ENCODE data around the gene LMX1B. TPM values are rescaled to one million over a fixed set of nuclear protein-coding genes. Genes with fewer than 3 reads are reported as not detected.

LMX1B gene
- total RNA-seq, 1 donor from 2014 or later, result 1.3 TPM

- Histone ChIP-seq H3K27me3 (ENCODE audit: low read depth) (peaks cover 100% of the 10 kb centered on the region), H3K4me3 (peak overlapping the region; percentile 51)
These were observed 69.4 kb downstream of the LMX1B start for GRCh38 chr9:126682928-126683697.

GRCh38 chr9:126683698-126684044 is 69.9 kb downstream of the LMX1B start:
- Histone ChIP-seq H3K36me3 (no peaks in the 10 kb centered on the region), H3K27me3 (ENCODE audit: low read depth) (peaks cover 100% of the 10 kb centered on the region), H3K27ac (replicated peaks) (no peak overlapping the region), H3K4me1 (peaks cover 14% of the 10 kb centered on the region), H3K4me3 (no peak overlapping the region), H3K9me3 (replicated peaks) (no peaks in the 10 kb centered on the region)
- TF ChIP-seq CTCF (IDR thresholded peaks at IDR 0.05; ENCODE audit: borderline replicate concordance), result no peak
- intact Hi-C loops (cut with micrococcal nuclease), result loop anchor here (10.0 kb wide), 1 partner anchor 69 kb away; the partner anchor contains the start of gene LMX1B
- no peak for DNase-seq

More at GRCh38 chr9:126682928-126683697, 69.4 kb downstream of the LMX1B start:
- DNase-seq, result peak; percentile 51
- no peaks in the 10 kb centered on the region for H3K36me3 ChIP-seq
- intact Hi-C loops (cut with micrococcal nuclease), result loop anchor here (10.0 kb wide), 1 partner anchor 68 kb away; the partner anchor contains the start of gene LMX1B
- H3K4me1 ChIP-seq, result peaks cover 14% of the 10 kb centered on the region
- H3K9me3 ChIP-seq (replicated peaks), result no peaks in the 10 kb centered on the region
- H3K27ac ChIP-seq (replicated peaks), result no peak overlapping the region
- no peak for TF ChIP-seq CTCF (IDR thresholded peaks at IDR 0.05; ENCODE audit: borderline replicate concordance)

GRCh38 chr9:126684345-126684744 is 70.6 kb downstream of the LMX1B start:
- no peak for TF ChIP-seq CTCF (IDR thresholded peaks at IDR 0.05; ENCODE audit: borderline replicate concordance)
- H3K27me3 ChIP-seq (ENCODE audit: low read depth), result peaks cover 100% of the 10 kb centered on the region
- DNase-seq, result peak; percentile 4
- peaks cover 14% of the 10 kb centered on the region for H3K4me1 ChIP-seq
- no peak overlapping the region for H3K4me3 ChIP-seq
- no peak overlapping the region for H3K27ac ChIP-seq (replicated peaks)
- intact Hi-C loops (cut with micrococcal nuclease), result loop anchor here (10.0 kb wide), 1 partner anchor 70 kb away; the partner anchor contains the start of gene LMX1B
- no peaks in the 10 kb centered on the region for H3K36me3 ChIP-seq
- no peaks in the 10 kb centered on the region for H3K9me3 ChIP-seq (replicated peaks)

GRCh38 chr9:126684965-126685465 is 71.3 kb downstream of the LMX1B start:
- TF ChIP-seq CTCF (IDR thresholded peaks at IDR 0.05; ENCODE audit: borderline replicate concordance), result no peak
- intact Hi-C loops (cut with micrococcal nuclease), result loop anchor here (10.0 kb wide), 1 partner anchor 70 kb away; the partner anchor contains the start of gene LMX1B

GRCh38 chr9:126687930-126688461 is 74.3 kb downstream of the LMX1B start:
- no peak overlapping the region for H3K27ac ChIP-seq (replicated peaks)
- TF ChIP-seq CTCF (IDR thresholded peaks at IDR 0.05; ENCODE audit: borderline replicate concordance), result no peak
- peaks cover 6% of the 10 kb centered on the region for H3K4me1 ChIP-seq
- H3K4me3 ChIP-seq, result no peak overlapping the region
- no peak for DNase-seq
- no peaks in the 10 kb centered on the region for H3K36me3 ChIP-seq
- H3K27me3 ChIP-seq (ENCODE audit: low read depth), result peaks cover 88% of the 10 kb centered on the region
- no peaks in the 10 kb centered on the region for H3K9me3 ChIP-seq (replicated peaks)
- intact Hi-C loops (cut with micrococcal nuclease), result loop anchor here (10.0 kb wide), 1 partner anchor 73 kb away; the partner anchor contains the start of gene LMX1B

More at GRCh38 chr9:126684965-126685465, 71.3 kb downstream of the LMX1B start:
- Histone ChIP-seq H3K27me3 (ENCODE audit: low read depth) (peaks cover 100% of the 10 kb centered on the region), H3K9me3 (replicated peaks) (no peaks in the 10 kb centered on the region), H3K4me1 (peaks cover 14% of the 10 kb centered on the region), H3K27ac (replicated peaks) (no peak overlapping the region), H3K4me3 (no peak overlapping the region), H3K36me3 (no peaks in the 10 kb centered on the region)
- no peak for DNase-seq
